ENCODE measurements around the gene CELF3.

DNA sequence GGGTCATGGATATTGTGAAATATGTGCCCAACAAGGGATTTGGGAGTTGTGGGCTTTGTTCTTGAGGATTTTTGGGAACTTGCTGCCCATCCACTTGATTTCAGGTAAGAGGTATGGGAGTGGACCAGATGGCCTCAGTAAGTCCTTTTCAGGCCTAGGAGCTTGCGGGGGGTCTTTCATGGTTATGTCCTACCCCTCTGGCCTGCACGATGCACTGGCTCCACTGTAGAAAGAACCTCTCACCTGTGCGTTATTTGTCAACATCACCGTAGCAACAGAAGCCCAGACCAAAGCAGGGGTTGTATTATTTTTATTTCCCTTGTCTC lies 13.3 kb upstream of the CELF3 start:
- TF ChIP-seq CTCF (IDR thresholded peaks at IDR 0.05) (no peak), POLR2A (IDR thresholded peaks at IDR 0.05) (no peak)

Data from thyroid gland (tissue), 4 donors.